Smooth muscle cell (in vitro differentiated cells): ENCODE data around the gene NLK. TPM values are rescaled to one million over a fixed set of nuclear protein-coding genes. Genes with fewer than 3 reads are reported as not detected.

Experiments used
- DNase-seq: peaks from one replicate; lab custom pipeline; 2025; ENCODE audit not compliant: unreplicated experiment; lab: John Stamatoyannopoulos, UW
- H2AFZ ChIP-seq: fragments of 200-600 bp; sonication (generic); 2 replicates; pipeline ENCODE4 v1.6.0; 2016; ENCODE audit warnings: antibody characterized with exemption, low read depth, mild to moderate bottlenecking
- H3F3A ChIP-seq: fragments of 200-600 bp; sonication (generic); 2 replicates; pipeline ENCODE4 v1.6.0; 2017; ENCODE audit warnings: antibody characterized with exemption, low read depth
- H3K27ac ChIP-seq: fragments of 200-600 bp; sonication (generic); 2 replicates; pipeline ENCODE4 v1.5.1; 2016; ENCODE audit warnings: low read depth, mild to moderate bottlenecking
- H3K27me3 ChIP-seq: fragments of 200-600 bp; sonication (generic); 2 replicates; pipeline ENCODE4 v1.6.1; 2016; ENCODE audit warnings: low read depth, mild to moderate bottlenecking
- H3K36me3 ChIP-seq: fragments of 200-600 bp; sonication (generic); 2 replicates; pipeline ENCODE4 v1.5.1; 2016; ENCODE audit warnings: low read depth
- H3K4me1 ChIP-seq: fragments of 200-600 bp; sonication (generic); 2 replicates; pipeline ENCODE4 v1.5.1; 2016; ENCODE audit warnings: low read depth
- H3K4me2 ChIP-seq: fragments of 200-600 bp; sonication (generic); 2 replicates; pipeline ENCODE4 v1.6.0; 2016; ENCODE audit warnings: mild to moderate bottlenecking
- H3K4me3 ChIP-seq: fragments of 200-600 bp; sonication (generic); 2 replicates; pipeline ENCODE4 v1.5.1; 2016; ENCODE audit warnings: mild to moderate bottlenecking
- H3K79me2 ChIP-seq: fragments of 200-600 bp; sonication (generic); 2 replicates; pipeline ENCODE4 v1.6.0; 2016; ENCODE audit warnings: low read depth, mild to moderate bottlenecking
- H3K9ac ChIP-seq: fragments of 200-600 bp; sonication (generic); 2 replicates; pipeline ENCODE4 v1.6.0; 2016; ENCODE audit warnings: low read depth
- H3K9me3 ChIP-seq: fragments of 200-600 bp; sonication (generic); replicated peaks from 2 replicates; pipeline ENCODE4 v1.5.1; 2016; ENCODE audit warnings: low read depth
- H4K20me1 ChIP-seq: fragments of 200-600 bp; sonication (generic); 2 replicates; pipeline ENCODE4 v1.6.0; 2016; ENCODE audit warnings: low read depth
- CTCF ChIP-seq: fragments of 200-600 bp; sonication (generic); IDR thresholded peaks from 2 replicates; pipeline ENCODE4 v1.5.1; 2017; ENCODE audit warnings: borderline replicate concordance, mild to moderate bottlenecking, antibody characterized with exemption; ENCODE audit not compliant: insufficient read depth, poor library complexity, severe bottlenecking
- WGBS: methylation state at CpG from one replicate; pipeline ENCODE4 v1.1.7; 2016; ENCODE audit warnings: low lambda C conversion rate; 5-methylcytosine and 5-hydroxymethylcytosine counted together
- polyA plus RNA-seq: library from polyadenylated mRNA; unstranded; fragments of >200 nt; fragmentation: Nextera tagmentation; extraction: Ambion mirVana; gene quantifications from 2 replicates; pipeline ENCODE4 v1.2.1, GENCODE V29; 2016
- total RNA-seq: library from RNA; depleted of rRNA; stranded (reverse); fragments of >200 nt; gene quantifications from 2 replicates; pipeline ENCODE4 v1.2.3, GENCODE V29; 2014

NLK gene
- total and polyA plus RNA-seq, 2 experiments from 2014 or later, result 1.8 to 18.0 TPM

GRCh38 chr17:28118362-28118761, 75.9 kb downstream of the NLK start:
- no peaks in the 10 kb centered on the region for H3K27me3 ChIP-seq
- H3F3A ChIP-seq, result no peaks in the 10 kb centered on the region
- peaks cover 10% of the 10 kb centered on the region for H3K36me3 ChIP-seq
- H3K4me3 ChIP-seq, result no peak overlapping the region
- peaks cover 23% of the 10 kb centered on the region for H3K79me2 ChIP-seq
- no peak for TF ChIP-seq CTCF
- 26% methylated on average over 1 of the region's 1 CpG for WGBS
- H4K20me1 ChIP-seq, result peaks cover 72% of the 10 kb centered on the region
- H3K4me2 ChIP-seq, result no peak overlapping the region
- no peak overlapping the region for H2AFZ ChIP-seq
- H3K9ac ChIP-seq, result no peak overlapping the region
- DNase-seq, result no peak
- H3K27ac ChIP-seq, result no peak overlapping the region
- H3K4me1 ChIP-seq, result no peaks in the 10 kb centered on the region
- H3K9me3 ChIP-seq, result no peaks in the 10 kb centered on the region

- no peak overlapping the region for H3K27ac ChIP-seq
- TF ChIP-seq CTCF, result no peak
- no peak overlapping the region for H3K4me3 ChIP-seq
- peaks cover 67% of the 10 kb centered on the region for H4K20me1 ChIP-seq
- H3K9ac ChIP-seq, result no peak overlapping the region
- WGBS, result 93% methylated on average over 2 of the region's 2 CpGs
- H3K79me2 ChIP-seq, result peaks cover 23% of the 10 kb centered on the region
- no peaks in the 10 kb centered on the region for H3K9me3 ChIP-seq
- DNase-seq, result no peak
- H2AFZ ChIP-seq, result no peak overlapping the region
- peaks cover 13% of the 10 kb centered on the region for H3K36me3 ChIP-seq
- H3K27me3 ChIP-seq, result no peaks in the 10 kb centered on the region
- no peak overlapping the region for H3K4me2 ChIP-seq
- no peaks in the 10 kb centered on the region for H3F3A ChIP-seq
- H3K4me1 ChIP-seq, result no peaks in the 10 kb centered on the region
Measured at GRCh38 chr17:28119046-28119445, 76.6 kb downstream of the NLK start.

- Histone ChIP-seq H3K36me3 (peaks cover 13% of the 10 kb centered on the region), H3F3A (no peaks in the 10 kb centered on the region), H3K4me1 (no peaks in the 10 kb centered on the region), H4K20me1 (peaks cover 63% of the 10 kb centered on the region), H2AFZ (no peak overlapping the region), H3K9ac (no peak overlapping the region), H3K4me2 (no peak overlapping the region), H3K27ac (no peak overlapping the region), H3K9me3 (no peaks in the 10 kb centered on the region), H3K4me3 (no peak overlapping the region), H3K79me2 (peaks cover 23% of the 10 kb centered on the region), H3K27me3 (no peaks in the 10 kb centered on the region)
- no peak for DNase-seq
- no peak for TF ChIP-seq CTCF
- 95% methylated on average over 2 of the region's 2 CpGs for WGBS
Measured at GRCh38 chr17:28119560-28119959, 77.1 kb downstream of the NLK start.

GRCh38 chr17:28120766-28121165, 78.3 kb downstream of the NLK start:
- H3F3A ChIP-seq, result no peaks in the 10 kb centered on the region
- H3K4me2 ChIP-seq, result no peak overlapping the region
- H2AFZ ChIP-seq, result no peak overlapping the region
- no peak overlapping the region for H3K27ac ChIP-seq
- H3K4me1 ChIP-seq, result no peaks in the 10 kb centered on the region
- no peak for DNase-seq
- no peak overlapping the region for H3K9ac ChIP-seq
- peaks cover 62% of the 10 kb centered on the region for H4K20me1 ChIP-seq
- no peaks in the 10 kb centered on the region for H3K27me3 ChIP-seq
- H3K4me3 ChIP-seq, result no peak overlapping the region
- no peaks in the 10 kb centered on the region for H3K9me3 ChIP-seq
- TF ChIP-seq CTCF, result no peak
- peaks cover 13% of the 10 kb centered on the region for H3K36me3 ChIP-seq
- peaks cover 23% of the 10 kb centered on the region for H3K79me2 ChIP-seq
- WGBS, result 100% methylated on average over 1 of the region's 1 CpG
